ENCODE data around the gene KCNQ1.

Gene KCNQ1

GRCh38 chr11:2816523-2816922, 371.7 kb downstream of the KCNQ1 start:
- no peak for DNase-seq (ENCODE audit: low read depth)
- TF ChIP-seq CTCF (IDR thresholded peaks at IDR 0.05; ENCODE audit: control insufficient read depth, insufficient read depth, low read depth, low read length, missing control alignments): no peak
- no peak overlapping the region for H3K4me3 ChIP-seq (ENCODE audit: control insufficient read depth, low read depth, low read length)

GRCh38 chr11:2816941-2817421, 372.2 kb downstream of the KCNQ1 start:
- no peak for TF ChIP-seq CTCF (IDR thresholded peaks at IDR 0.05; ENCODE audit: control insufficient read depth, insufficient read depth, low read depth, low read length, missing control alignments)
- DNase-seq (ENCODE audit: low read depth): peak; percentile 40
- no peak overlapping the region for H3K4me3 ChIP-seq (ENCODE audit: control insufficient read depth, low read depth, low read length)

- no peak for DNase-seq (ENCODE audit: low read depth)
- TF ChIP-seq CTCF (IDR thresholded peaks at IDR 0.05; ENCODE audit: control insufficient read depth, insufficient read depth, low read depth, low read length, missing control alignments): no peak
- H3K4me3 ChIP-seq (ENCODE audit: control insufficient read depth, low read depth, low read length): no peak overlapping the region
Measured at GRCh38 chr11:2817431-2817830, 372.6 kb downstream of the KCNQ1 start.

GRCh38 chr11:2818021-2818420, 373.2 kb downstream of the KCNQ1 start:
- H3K4me3 ChIP-seq (ENCODE audit: control insufficient read depth, low read depth, low read length): no peak overlapping the region
- TF ChIP-seq CTCF (IDR thresholded peaks at IDR 0.05; ENCODE audit: control insufficient read depth, insufficient read depth, low read depth, low read length, missing control alignments): no peak
- no peak for DNase-seq (ENCODE audit: low read depth)

- DNase-seq (ENCODE audit: low read depth): no peak
- H3K4me3 ChIP-seq (ENCODE audit: control insufficient read depth, low read depth, low read length): no peak overlapping the region
- TF ChIP-seq CTCF (IDR thresholded peaks at IDR 0.05; ENCODE audit: control insufficient read depth, insufficient read depth, low read depth, low read length, missing control alignments): no peak
Measured at GRCh38 chr11:2818503-2818902, 373.7 kb downstream of the KCNQ1 start.

GRCh38 chr11:2819316-2819715, 374.5 kb downstream of the KCNQ1 start:
- no peak overlapping the region for H3K4me3 ChIP-seq (ENCODE audit: control insufficient read depth, low read depth, low read length)
- no peak for TF ChIP-seq CTCF (IDR thresholded peaks at IDR 0.05; ENCODE audit: control insufficient read depth, insufficient read depth, low read depth, low read length, missing control alignments)
- DNase-seq (ENCODE audit: low read depth): no peak

- no peak overlapping the region for H3K4me3 ChIP-seq (ENCODE audit: control insufficient read depth, low read depth, low read length)
- no peak for TF ChIP-seq CTCF (IDR thresholded peaks at IDR 0.05; ENCODE audit: control insufficient read depth, insufficient read depth, low read depth, low read length, missing control alignments)
- DNase-seq (ENCODE audit: low read depth): no peak
Measured at GRCh38 chr11:2820976-2821375, 376.2 kb downstream of the KCNQ1 start.
